ENCODE results near the gene PBLD. TPM values are rescaled to one million over a fixed set of nuclear protein-coding genes. Genes with fewer than 3 reads are reported as not detected.

The PBLD gene
- total and polyA plus RNA-seq, 3 donors from 2014 or later = 4.4 to 7.6 (median 7.6) TPM

- WGBS, 2 donors = 84 to 91% methylated on average over 8 of the region's 8 CpGs
- intact Hi-C loops (cut with DNase I; ENCODE audit: low total_unique reads) = no loop called here
- no peak for DNase-seq
- peaks cover 24% of the 10 kb centered on the region for H3K4me1 ChIP-seq
- H3K9me3 ChIP-seq = no peaks in the 10 kb centered on the region
- no peak overlapping the region for H3K27ac ChIP-seq
- H3K27me3 ChIP-seq = no peaks in the 10 kb centered on the region
- H3K4me3 ChIP-seq = no peak overlapping the region
- H3K36me3 ChIP-seq (ENCODE audit: low read depth, missing control alignments) = peaks cover 5% of the 10 kb centered on the region
- TF ChIP-seq POLR2A (IDR thresholded peaks at IDR 0.05) (no peak), CTCF (IDR thresholded peaks at IDR 0.05) (no peak)
These were observed 7.8 kb upstream of the PBLD start for GRCh38 chr10:68340358-68341080.

GRCh38 chr10:68336754-68337351 lies 4.1 kb upstream of the PBLD start:
- no peak for DNase-seq
- WGBS, 2 donors = 61 to 62% methylated on average over 7 of the region's 7 CpGs
- Histone ChIP-seq H3K4me3 (no peak overlapping the region), H3K9me3 (no peaks in the 10 kb centered on the region), H3K4me1 (peaks cover 26% of the 10 kb centered on the region), H3K27me3 (no peaks in the 10 kb centered on the region), H3K36me3 (ENCODE audit: low read depth, missing control alignments) (peaks cover 5% of the 10 kb centered on the region), H3K27ac (peak overlapping the region in 1 of 2 donors; percentile 2)
- TF ChIP-seq POLR2A (IDR thresholded peaks at IDR 0.05) = no peak
- intact Hi-C loops (cut with DNase I; ENCODE audit: low total_unique reads) = no loop called here

- Histone ChIP-seq H3K27ac (peak overlapping the region in 1 of 2 donors; percentile 21), H3K27me3 (no peaks in the 10 kb centered on the region), H3K4me3 (peak overlapping the region in 1 of 2 donors; percentile 85), H3K9me3 (no peaks in the 10 kb centered on the region), H3K4me1 (peaks cover 33% of the 10 kb centered on the region), H3K36me3 (ENCODE audit: low read depth, missing control alignments) (peaks cover 4% of the 10 kb centered on the region)
- no peak for TF ChIP-seq CTCF (IDR thresholded peaks at IDR 0.05)
- no peak for TF ChIP-seq POLR2A (IDR thresholded peaks at IDR 0.05)
- no peak for DNase-seq
- WGBS, 2 donors = 2 to 5% methylated on average over 8 of the region's 8 CpGs
- intact Hi-C loops (cut with DNase I; ENCODE audit: low total_unique reads) = no loop called here
These were observed 2.1 kb upstream of the PBLD start for GRCh38 chr10:68334672-68335467.

- Histone ChIP-seq H3K4me1 (peaks cover 40% of the 10 kb centered on the region), H3K9me3 (no peaks in the 10 kb centered on the region), H3K27ac (peak overlapping the region; percentile 99 to 100), H3K27me3 (no peaks in the 10 kb centered on the region), H3K36me3 (ENCODE audit: low read depth, missing control alignments) (no peaks in the 10 kb centered on the region), H3K4me3 (peak overlapping the region; percentile 85 to 98)
- intact Hi-C loops (cut with DNase I; ENCODE audit: low total_unique reads) = no loop called here
- DNase-seq = peak; percentile 28
- TF ChIP-seq CTCF (IDR thresholded peaks at IDR 0.05) (no peak), POLR2A (IDR thresholded peaks at IDR 0.05) (no peak)
- 2 to 3% methylated on average over 10 of the region's 10 CpGs for WGBS, 2 donors
These were observed 1.0 kb upstream of the PBLD start for GRCh38 chr10:68333440-68334431.
